Measurements from ENCODE around the gene SEPSECS. TPM values are rescaled to one million over a fixed set of nuclear protein-coding genes. Genes with fewer than 3 reads are reported as not detected.

Gene SEPSECS
- total and polyA plus RNA-seq, 9 of the 15 experiments (the other 6 are each of a cell fraction or from before 2014, with no cell fraction given): 3.9 to 17.2 (median 7.9) TPM

DNA sequence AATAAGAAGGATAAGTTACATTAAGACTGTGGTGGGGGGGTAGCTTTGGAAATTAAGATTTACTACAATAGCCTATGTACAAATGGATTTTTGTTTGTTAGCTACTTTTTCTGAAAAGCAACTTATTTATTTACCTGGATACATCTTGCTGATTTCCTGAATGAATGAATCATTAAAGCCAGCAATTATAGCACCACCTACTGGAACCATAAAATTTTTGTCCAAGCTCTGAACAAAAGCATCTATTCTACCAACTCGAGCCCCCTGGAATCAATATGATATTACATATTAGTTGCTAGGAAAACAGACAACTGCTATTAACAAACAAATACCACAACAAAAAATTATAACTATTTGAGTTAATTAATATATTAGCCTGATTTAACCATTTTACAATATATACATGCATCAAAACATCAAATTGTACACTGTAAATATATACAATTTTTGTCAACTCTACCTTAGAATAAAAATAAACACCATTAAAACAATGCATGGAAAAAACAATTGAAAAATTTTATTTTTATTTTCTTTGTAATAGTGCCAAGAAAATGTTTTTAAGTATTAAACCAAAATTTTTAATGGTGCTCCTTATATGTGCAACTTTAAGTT is 15.3 kb downstream of the SEPSECS start (continued):
- TF ChIP-seq, protein P1, sequence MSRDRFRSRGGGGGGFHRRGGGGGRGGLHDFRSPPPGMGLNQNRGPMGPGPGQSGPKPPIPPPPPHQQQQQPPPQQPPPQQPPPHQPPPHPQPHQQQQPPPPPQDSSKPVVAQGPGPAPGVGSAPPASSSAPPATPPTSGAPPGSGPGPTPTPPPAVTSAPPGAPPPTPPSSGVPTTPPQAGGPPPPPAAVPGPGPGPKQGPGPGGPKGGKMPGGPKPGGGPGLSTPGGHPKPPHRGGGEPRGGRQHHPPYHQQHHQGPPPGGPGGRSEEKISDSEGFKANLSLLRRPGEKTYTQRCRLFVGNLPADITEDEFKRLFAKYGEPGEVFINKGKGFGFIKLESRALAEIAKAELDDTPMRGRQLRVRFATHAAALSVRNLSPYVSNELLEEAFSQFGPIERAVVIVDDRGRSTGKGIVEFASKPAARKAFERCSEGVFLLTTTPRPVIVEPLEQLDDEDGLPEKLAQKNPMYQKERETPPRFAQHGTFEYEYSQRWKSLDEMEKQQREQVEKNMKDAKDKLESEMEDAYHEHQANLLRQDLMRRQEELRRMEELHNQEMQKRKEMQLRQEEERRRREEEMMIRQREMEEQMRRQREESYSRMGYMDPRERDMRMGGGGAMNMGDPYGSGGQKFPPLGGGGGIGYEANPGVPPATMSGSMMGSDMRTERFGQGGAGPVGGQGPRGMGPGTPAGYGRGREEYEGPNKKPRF (IDR thresholded peaks at IDR 0.05; ENCODE audit: low read depth, low read length): no peak
- TF ChIP-seq, protein P2, sequence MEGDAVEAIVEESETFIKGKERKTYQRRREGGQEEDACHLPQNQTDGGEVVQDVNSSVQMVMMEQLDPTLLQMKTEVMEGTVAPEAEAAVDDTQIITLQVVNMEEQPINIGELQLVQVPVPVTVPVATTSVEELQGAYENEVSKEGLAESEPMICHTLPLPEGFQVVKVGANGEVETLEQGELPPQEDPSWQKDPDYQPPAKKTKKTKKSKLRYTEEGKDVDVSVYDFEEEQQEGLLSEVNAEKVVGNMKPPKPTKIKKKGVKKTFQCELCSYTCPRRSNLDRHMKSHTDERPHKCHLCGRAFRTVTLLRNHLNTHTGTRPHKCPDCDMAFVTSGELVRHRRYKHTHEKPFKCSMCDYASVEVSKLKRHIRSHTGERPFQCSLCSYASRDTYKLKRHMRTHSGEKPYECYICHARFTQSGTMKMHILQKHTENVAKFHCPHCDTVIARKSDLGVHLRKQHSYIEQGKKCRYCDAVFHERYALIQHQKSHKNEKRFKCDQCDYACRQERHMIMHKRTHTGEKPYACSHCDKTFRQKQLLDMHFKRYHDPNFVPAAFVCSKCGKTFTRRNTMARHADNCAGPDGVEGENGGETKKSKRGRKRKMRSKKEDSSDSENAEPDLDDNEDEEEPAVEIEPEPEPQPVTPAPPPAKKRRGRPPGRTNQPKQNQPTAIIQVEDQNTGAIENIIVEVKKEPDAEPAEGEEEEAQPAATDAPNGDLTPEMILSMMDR (IDR thresholded peaks at IDR 0.05 in 2 of 3, conservative IDR thresholded peaks at IDR 0.05 in 1 of 3; ENCODE audit: insufficient read depth in 2 of 3, low read depth in 1 of 3, low read length in 3 of 3): peak; percentile 23 to 60 (median 38); a peak in 3 of 6 replicates
- TF ChIP-seq WHSC1 (IDR thresholded peaks at IDR 0.05; ENCODE audit: low read length): no peak
- TF ChIP-seq NCOR1 (IDR thresholded peaks at IDR 0.05): no peak
- TF ChIP-seq, protein P3, sequence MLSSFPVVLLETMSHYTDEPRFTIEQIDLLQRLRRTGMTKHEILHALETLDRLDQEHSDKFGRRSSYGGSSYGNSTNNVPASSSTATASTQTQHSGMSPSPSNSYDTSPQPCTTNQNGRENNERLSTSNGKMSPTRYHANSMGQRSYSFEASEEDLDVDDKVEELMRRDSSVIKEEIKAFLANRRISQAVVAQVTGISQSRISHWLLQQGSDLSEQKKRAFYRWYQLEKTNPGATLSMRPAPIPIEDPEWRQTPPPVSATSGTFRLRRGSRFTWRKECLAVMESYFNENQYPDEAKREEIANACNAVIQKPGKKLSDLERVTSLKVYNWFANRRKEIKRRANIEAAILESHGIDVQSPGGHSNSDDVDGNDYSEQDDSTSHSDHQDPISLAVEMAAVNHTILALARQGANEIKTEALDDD (IDR thresholded peaks at IDR 0.05): no peak
- TF ChIP-seq STAT5B (CRISPR knock-in tag; IDR thresholded peaks at IDR 0.05): no peak
- no peak for TF ChIP-seq HCFC1 (IDR thresholded peaks at IDR 0.05; ENCODE audit: low read depth, low read length)
- no peak for TF ChIP-seq CHD1 (IDR thresholded peaks at IDR 0.05; ENCODE audit: low read length)
- no peak for TF ChIP-seq ZKSCAN3 (CRISPR knock-in tag; IDR thresholded peaks at IDR 0.05)
- TF ChIP-seq E2F3 (CRISPR knock-in tag; IDR thresholded peaks at IDR 0.05): no peak
- no peak for TF ChIP-seq SMAD1 (IDR thresholded peaks at IDR 0.05; ENCODE audit: low read depth, low read length, partially characterized antibody)
